Measurements from ENCODE around the gene GUCY1A1.
A peak's percentile ranks its signal among the peaks of the same experiment; 100 is the strongest.

GUCY1A1 gene

GRCh38 chr4:155742310-155743015, 75.8 kb downstream of the GUCY1A1 start:
- no peak for DNase-seq

DNA sequence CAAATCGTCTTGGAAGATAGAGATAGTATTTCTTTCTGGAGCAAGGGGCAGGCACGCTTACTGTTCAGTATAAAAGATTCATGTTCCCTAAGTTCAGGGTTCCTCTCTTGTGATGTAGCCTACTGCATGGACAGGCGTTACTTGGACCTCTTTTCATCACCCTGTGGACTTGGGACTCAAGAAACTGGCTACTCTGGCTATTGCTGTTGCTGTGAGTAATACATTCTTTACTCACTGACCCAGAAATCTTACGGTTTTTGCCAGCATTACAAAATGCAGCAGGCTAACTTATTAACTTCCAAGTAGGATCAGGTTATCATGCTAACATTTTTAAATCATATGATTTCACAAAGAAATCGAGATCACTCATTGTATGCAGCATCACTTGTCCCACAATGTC, 79.3 kb downstream of the GUCY1A1 start:
- DNase-seq = no peak

DNA sequence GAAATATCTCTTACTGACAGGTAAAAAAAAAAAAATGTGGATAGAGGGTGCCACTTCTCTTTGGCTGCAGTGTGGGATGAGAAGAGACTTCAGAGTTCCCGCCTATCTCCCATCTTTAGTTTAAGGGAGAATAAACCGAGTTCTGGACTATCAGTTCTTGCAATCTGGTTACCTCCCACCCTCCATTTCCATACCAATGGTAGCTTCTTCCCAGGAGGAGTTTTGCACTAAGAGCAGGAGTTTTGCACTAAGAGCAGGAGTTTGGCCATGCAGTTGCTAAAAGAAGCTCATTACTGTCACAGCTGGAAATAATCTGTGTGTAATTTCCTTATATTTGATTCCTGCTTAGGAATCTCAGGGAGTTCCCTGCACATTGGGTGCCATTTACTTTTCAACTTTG, 81.4 kb downstream of the GUCY1A1 start:
- DNase-seq = no peak

DNA sequence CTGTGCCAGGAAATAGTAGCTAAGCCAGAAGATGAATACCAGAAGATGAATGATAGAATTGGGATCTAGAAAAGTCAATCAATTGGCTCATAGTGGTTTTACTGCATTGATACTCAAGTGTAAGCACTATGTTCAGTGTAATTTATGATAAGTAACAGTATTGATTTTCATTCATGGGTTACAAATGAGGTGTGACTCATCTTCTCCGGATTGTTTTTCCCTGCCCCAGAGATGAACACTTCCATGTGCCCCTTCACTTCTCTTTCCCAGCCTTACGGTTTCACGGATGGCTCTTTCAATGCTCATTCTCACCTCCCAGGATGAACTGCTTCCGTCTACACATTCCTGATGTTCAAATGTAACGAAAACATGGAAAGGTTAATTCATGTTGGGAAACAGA, 82.4 kb downstream of the GUCY1A1 start:
- no peak for DNase-seq

DNA sequence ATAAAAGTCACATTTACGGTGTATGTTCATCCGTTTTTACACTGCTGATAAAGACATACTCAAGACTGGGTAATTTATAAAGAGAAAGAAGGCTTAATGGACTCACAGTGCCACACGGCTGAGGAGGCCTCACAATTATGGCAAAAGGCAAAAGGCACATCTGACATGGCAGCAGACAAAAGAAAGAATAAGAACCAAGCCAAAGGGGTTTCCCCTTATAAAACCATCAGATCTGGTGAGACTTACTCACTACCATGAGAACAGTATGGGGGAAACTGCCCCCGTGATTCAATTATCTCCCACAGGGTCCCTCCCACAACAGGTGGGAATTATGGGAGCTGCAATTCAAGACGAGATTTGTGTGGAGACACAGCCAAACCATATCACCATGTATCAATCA, 84.9 kb downstream of the GUCY1A1 start:
- DNase-seq = no peak

GRCh38 chr4:155757745-155758265, 91.2 kb downstream of the GUCY1A1 start:
- DNase-seq = no peak

DNA sequence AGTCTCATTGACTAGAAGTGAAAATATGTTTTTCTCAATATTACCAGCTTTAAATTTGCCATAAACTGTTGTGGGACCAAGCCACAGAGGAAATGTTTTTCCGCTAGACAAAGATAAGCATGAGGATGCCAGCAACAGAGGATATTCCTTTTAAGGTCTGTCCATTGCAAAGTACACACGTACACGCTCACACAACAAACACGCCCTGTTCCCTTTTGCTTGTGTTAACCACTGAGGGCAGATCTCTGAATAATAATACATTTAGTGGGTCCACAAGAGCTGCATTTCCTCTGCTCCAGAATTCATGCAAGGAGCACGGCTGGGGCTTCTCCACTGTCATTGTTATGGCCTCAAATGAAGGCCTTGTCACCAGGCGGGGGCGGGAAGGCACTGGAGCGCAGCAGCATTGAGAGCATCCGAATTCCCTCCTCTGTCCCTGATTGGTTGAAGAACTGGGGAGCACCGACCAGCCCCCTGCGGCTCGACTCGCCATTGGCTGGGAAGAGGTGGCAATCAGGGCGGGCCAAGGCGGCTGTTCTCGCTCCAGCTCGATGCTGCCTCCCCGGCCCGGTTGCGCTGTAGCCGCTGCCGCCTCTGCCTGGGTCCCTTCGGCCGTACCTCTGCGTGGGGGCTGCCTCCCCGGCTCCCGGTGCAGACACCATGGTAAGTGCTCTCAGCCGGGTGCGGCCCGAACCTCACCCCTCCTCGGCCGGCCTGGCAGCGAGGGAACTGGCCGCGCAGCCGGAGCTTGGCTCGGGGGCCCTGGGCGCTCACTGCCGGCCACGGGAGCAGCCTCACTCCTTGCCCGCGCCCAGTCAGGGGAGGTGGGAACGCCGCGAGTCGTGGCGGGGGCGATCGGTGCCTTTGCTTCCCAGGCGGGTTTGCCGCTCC, 92.1 kb downstream of the GUCY1A1 start, which contains the start of gene GUCY1B1:
TSS of gene GUCY1B1 (plus strand) at position 541 of the 891 bp plus-strand sequence. CDS start at position 661, 120 bp downstream.
- peak; percentile 56 for DNase-seq

DNA sequence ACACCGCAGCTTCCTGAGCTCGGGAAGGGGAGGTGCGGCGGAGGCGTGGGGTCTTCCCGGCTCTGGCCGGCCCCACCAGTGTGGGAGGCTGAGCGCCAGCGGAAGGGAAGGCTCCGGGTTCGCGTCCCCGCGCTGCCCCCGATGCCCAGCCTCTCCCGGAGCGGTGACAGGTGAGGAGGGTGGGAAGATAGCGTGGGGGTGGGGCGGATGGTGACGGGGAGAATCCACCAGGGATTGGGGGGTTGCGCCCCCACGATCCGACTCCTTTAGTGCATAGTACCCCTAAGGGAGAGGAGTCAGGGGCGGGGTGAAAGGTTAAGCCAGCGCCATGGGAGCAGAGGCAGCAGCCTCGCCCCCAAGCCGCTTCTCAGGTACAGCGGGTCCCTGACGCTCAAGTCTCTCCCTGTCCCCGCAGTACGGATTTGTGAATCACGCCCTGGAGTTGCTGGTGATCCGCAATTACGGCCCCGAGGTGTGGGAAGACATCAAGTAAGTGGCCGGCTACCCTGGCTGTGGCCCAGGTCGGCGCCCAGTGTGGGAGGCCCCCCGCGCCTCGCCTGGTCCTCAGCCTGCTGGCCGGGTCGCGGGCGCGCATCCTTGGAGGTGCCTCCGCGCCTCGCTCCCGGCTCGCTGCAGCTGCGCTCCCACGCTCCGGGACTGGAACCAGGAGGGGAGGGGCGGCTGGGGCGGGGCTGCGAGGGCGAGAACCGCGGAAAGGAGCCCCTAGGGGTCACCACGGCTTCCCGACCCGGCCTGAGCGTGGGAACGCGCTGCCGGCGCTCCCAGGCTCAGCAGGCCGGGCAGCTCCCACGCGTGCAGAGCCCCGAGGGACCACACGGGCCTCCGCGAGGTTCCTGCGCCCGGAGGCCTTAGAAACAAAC, 93.0 kb downstream of the GUCY1A1 start:
- peak; percentile 6 for DNase-seq

- DNase-seq = no peak
Observed at GRCh38 chr4:155761047-155761446, 94.4 kb downstream of the GUCY1A1 start.

DNA sequence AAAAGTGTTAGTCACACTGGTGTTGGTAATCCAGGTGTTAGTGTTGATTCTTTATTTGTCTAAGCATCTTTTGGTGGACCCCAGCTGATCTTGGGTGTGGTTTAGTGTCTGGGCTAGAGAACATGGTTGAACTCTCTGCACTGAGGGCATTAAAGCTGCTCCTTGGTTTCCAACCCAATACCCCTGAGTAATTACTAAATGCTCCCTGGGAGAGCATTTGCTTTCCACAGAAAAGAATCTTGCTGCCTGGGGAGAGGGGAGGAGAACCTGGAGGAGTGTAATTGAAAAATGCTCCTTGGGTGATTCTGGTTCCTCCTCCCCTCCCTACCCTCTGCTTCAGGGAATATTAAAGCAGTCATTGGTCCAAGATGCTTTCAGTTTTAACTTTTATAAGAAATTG, 95.3 kb downstream of the GUCY1A1 start:
- DNase-seq = no peak

- DNase-seq = no peak
Observed at GRCh38 chr4:155762334-155762733, 95.7 kb downstream of the GUCY1A1 start.

- DNase-seq = no peak
Observed at GRCh38 chr4:155763551-155763950, 96.9 kb downstream of the GUCY1A1 start.

GRCh38 chr4:155765149-155765548, 98.5 kb downstream of the GUCY1A1 start:
- no peak for DNase-seq

DNA sequence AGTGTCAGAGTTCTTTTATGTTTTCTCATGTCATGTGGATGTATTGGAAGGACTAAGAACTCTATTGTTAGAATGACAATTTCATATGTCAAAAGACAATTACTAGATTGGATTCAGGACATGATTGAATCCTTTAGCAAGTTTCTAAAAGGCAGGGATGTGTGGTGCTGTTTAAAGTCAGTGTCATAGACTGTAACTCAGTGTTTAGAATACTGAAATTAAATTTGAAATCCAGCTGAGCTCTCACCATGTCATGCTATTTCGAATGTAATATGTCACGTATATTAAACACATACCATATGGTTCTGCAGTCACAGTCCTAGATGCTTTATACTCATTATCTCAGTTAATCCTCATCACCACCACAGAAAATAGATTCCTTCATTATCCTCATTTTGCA, 100.0 kb downstream of the GUCY1A1 start:
- DNase-seq = no peak

GRCh38 chr4:155768370-155768769, 101.7 kb downstream of the GUCY1A1 start:
- DNase-seq = no peak

- no peak for DNase-seq
Observed at GRCh38 chr4:155769090-155769489, 102.4 kb downstream of the GUCY1A1 start.

DNA sequence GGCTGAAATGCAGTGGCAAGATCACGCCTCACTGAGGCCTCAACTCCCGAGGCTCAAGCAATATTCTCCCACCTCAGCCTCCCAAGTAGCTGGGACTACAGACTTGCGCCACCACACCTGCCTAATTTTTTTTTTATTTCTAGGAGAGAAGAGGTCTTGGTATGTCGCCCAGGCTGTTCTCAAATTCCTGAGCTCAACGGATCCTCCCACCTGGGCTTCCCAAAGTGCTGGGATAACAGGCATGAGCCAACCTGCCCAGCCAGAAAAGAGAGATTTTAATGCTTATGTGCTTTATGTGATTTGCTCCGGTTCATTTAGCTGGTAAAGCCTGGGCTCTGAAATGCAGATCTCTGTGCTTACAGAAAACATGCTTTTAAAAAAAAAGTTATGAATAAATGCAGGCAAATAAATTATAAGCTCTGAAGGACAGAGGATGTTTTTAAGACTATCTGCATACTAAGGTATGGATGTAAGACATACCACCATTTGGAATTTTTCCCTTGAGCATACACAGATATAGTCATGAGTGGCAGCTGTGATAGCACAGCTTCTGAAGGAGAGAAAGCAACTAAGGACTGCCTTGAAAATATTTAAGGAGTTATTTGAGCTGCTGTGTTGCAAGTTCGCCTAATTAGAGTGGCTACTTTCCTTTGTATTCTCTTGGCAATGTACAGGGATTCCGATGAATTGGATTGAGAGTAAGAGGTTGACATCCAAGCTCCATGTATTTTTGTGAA, 106.0 kb downstream of the GUCY1A1 start:
- no peak for DNase-seq

GRCh38 chr4:155773196-155773800, 106.7 kb downstream of the GUCY1A1 start:
- no peak for DNase-seq

DNA sequence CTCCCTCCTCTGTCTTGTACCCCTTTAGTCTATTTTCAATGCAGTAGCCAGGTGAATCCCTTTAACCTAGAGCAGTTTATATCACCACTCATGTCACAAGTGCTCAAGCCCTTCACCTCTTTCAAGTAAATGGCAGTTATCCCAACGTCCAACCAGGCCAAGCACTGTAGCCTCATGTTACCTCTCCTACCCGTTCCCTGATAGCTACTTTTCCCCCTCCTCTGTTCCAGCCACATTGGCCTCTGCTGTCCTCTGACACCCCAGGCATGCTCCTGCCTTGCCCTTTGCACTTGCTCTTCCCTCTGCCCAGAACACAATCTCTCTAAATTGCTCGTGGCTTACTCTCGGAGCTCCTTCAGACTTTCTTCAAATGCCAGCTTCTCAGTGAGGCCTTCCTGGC, 107.4 kb downstream of the GUCY1A1 start:
- DNase-seq = no peak

DNA sequence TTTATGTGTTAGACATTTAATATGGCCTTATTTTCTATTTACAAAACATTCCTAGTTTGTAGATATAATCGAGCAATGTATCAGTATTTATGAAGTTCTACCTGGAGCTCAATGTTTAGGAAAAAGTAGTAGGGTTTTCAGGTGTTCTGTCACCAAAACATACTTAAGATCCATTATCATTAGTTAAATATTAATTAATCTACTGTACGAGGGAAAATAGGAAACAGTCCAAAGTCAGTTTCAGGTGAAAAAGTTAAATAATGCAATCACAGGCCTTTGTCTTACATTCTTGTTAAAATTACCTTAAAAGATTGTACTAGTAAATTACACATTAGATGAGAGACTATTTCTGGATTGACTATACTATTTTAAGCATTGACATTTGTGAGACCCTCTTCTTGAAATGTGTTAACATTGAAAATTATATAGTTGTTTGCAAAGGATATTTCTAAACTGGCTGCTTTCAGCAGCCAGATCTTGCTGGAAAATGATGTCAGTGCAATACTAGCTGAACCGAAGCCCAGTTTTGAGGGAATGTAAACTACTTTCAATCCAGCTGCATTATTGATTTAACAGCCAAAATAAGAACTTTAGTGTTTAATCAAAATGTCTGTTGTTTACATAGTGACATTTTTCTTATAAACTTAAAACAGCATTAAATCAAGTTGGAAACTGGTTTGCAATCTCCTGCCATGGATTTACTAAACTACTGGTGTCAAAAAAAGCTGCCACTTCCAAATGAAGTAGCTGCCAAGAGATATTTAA, 111.5 kb downstream of the GUCY1A1 start:
- DNase-seq = no peak

DNA sequence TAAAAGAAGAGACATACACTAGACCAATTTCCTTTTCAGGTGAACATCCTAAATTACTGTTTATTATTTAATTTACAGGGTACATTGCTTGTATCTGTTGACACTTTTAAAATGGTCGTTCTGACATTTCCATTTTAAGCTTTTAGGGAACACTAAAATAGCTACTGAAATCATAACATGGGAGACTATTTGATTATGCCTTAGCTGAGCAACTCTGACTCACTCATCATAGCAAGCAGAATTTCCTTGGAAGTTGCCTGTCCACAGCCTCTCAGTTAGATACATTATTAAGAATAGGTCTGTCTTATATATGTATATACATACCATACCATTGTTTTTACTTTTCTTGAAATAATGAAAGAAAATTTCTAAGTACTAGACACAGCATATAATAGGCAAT, 114.1 kb downstream of the GUCY1A1 start:
- no peak for DNase-seq

Measured in cortex of kidney (tissue), 1 donor.